22Rv1 (cell line): ENCODE results near the gene TTC28.

ENCODE experiments used
- CTCF ChIP-seq: fragments of 450-650 bp; IDR thresholded peaks from 2 replicates; pipeline ENCODE4 v1.5.1; 2017; ENCODE audit warnings: mild to moderate bottlenecking
- ZFX ChIP-seq: fragments of 450-650 bp; IDR thresholded peaks from 2 replicates; pipeline ENCODE4 v1.6.1; 2017; ENCODE audit warnings: antibody characterized with exemption, borderline replicate concordance

- no peak for TF ChIP-seq CTCF
- TF ChIP-seq ZFX = no peak
Measured at GRCh38 chr22:28397306-28397705, 282.3 kb downstream of the TTC28 start.
